ENCODE results near the gene IL16. TPM values are rescaled to one million over a fixed set of nuclear protein-coding genes. Genes with fewer than 3 reads are reported as not detected.

IL16 gene
- total RNA-seq, 1 donor from 2014 or later: 8.5 TPM

- peak in 1 of 2 donors; percentile 79 for DNase-seq (ENCODE audit: low spot score in 2 of 2)
- intact Hi-C loops (cut with DNase I): no loop called here
These were observed 32.9 kb downstream of the IL16 start for GRCh38 chr15:81229586-81229985.

GRCh38 chr15:81235276-81236123 is 38.8 kb downstream of the IL16 start:
- TF ChIP-seq CTCF (IDR thresholded peaks at IDR 0.05): no peak

More at GRCh38 chr15:81229586-81229985, 32.9 kb downstream of the IL16 start:
- Histone ChIP-seq H3K9me3 (no peaks in the 10 kb centered on the region), H3K36me3 (no peaks in the 10 kb centered on the region), H3K27ac (no peak overlapping the region), H3K27me3 (no peaks in the 10 kb centered on the region), H3K4me1 (no peaks in the 10 kb centered on the region), H3K4me3 (no peak overlapping the region)
- TF ChIP-seq CTCF (IDR thresholded peaks at IDR 0.05): no peak

GRCh38 chr15:81239190-81239589 is 42.5 kb downstream of the IL16 start:
- no peaks in the 10 kb centered on the region for H3K36me3 ChIP-seq
- H3K27me3 ChIP-seq: no peaks in the 10 kb centered on the region
- DNase-seq (ENCODE audit: low spot score in 2 of 2): no peak
- H3K27ac ChIP-seq: no peak overlapping the region
- H3K4me1 ChIP-seq: no peaks in the 10 kb centered on the region
- H3K9me3 ChIP-seq: peaks cover 13 to 20% of the 10 kb centered on the region in 2 donors
- no peak overlapping the region for H3K4me3 ChIP-seq
- TF ChIP-seq CTCF (IDR thresholded peaks at IDR 0.05): no peak
- intact Hi-C loops (cut with DNase I): no loop called here

More at GRCh38 chr15:81235276-81236123, 38.8 kb downstream of the IL16 start:
- Histone ChIP-seq H3K27ac (no peak overlapping the region), H3K36me3 (no peaks in the 10 kb centered on the region), H3K4me3 (no peak overlapping the region), H3K4me1 (no peaks in the 10 kb centered on the region), H3K27me3 (no peaks in the 10 kb centered on the region), H3K9me3 (peaks cover 0 to 4% of the 10 kb centered on the region in 2 donors)
- intact Hi-C loops (cut with DNase I): no loop called here
- no peak for DNase-seq (ENCODE audit: low spot score in 2 of 2)

GRCh38 chr15:81242778-81243177 is 46.1 kb downstream of the IL16 start:
- H3K4me3 ChIP-seq: no peak overlapping the region
- no peaks in the 10 kb centered on the region for H3K27me3 ChIP-seq
- H3K9me3 ChIP-seq: peaks cover 13 to 20% of the 10 kb centered on the region in 2 donors
- no peaks in the 10 kb centered on the region for H3K4me1 ChIP-seq
- intact Hi-C loops (cut with DNase I): no loop called here
- TF ChIP-seq CTCF (IDR thresholded peaks at IDR 0.05): no peak
- no peak overlapping the region for H3K27ac ChIP-seq
- no peaks in the 10 kb centered on the region for H3K36me3 ChIP-seq
- no peak for DNase-seq (ENCODE audit: low spot score in 2 of 2)

GRCh38 chr15:81244306-81244705 is 47.6 kb downstream of the IL16 start:
- intact Hi-C loops (cut with DNase I): no loop called here
- Histone ChIP-seq H3K4me3 (no peak overlapping the region), H3K4me1 (no peaks in the 10 kb centered on the region), H3K27ac (no peak overlapping the region), H3K9me3 (peaks cover 13 to 20% of the 10 kb centered on the region in 2 donors), H3K27me3 (no peaks in the 10 kb centered on the region), H3K36me3 (no peaks in the 10 kb centered on the region)
- no peak for TF ChIP-seq CTCF (IDR thresholded peaks at IDR 0.05)
- no peak for DNase-seq (ENCODE audit: low spot score in 2 of 2)
